GM18951 (cell line): ENCODE data around the gene SCAP.
A peak's percentile ranks its signal among the peaks of the same experiment; 100 is the strongest.
"Not testable (repeated sequence)": the region's sequence is repeated elsewhere in the genome, so short reads cannot be mapped to it uniquely, and the experiment has no call there.

Source experiments
- POLR2A ChIP-seq: IDR thresholded peaks from 4 replicates; pipeline ENCODE4 v1.6.1; 2011; ENCODE audit warnings: mild to moderate bottlenecking; ENCODE audit not compliant: insufficient read length, insufficient read depth; ENCODE audit errors: extremely low read depth
- in situ Hi-C: fragments of 300-500 bp; cut with MboI; formaldehyde crosslinking; loops from one replicate; pipeline ENCODE4 v1.12.0; 2022; ENCODE audit warnings: low sequenced_read_pairs, mixed read lengths, inconsistent platforms; ENCODE audit not compliant: unreplicated experiment

The SCAP gene

GRCh38 chr3:47475570-47476329 is at the start of gene SCAP:
Gene SCAP (minus strand): TSS chr3:47475941. CDS start chr3:47442993, 32,948 bp downstream.
- in situ Hi-C loops: loop anchor here (10.0 kb wide), 1 partner anchor 51 kb away; no protein-coding TSS in a partner anchor

GRCh38 chr3:47523310-47524073 is 47.8 kb upstream of the SCAP start:
- in situ Hi-C loops: loop anchor here (10.0 kb wide), 1 partner anchor 631 kb away; no protein-coding TSS in a partner anchor
- TF ChIP-seq POLR2A: no peak

More at GRCh38 chr3:47475570-47476329, at the start of gene SCAP:
- peak; percentile 74 for TF ChIP-seq POLR2A

DNA sequence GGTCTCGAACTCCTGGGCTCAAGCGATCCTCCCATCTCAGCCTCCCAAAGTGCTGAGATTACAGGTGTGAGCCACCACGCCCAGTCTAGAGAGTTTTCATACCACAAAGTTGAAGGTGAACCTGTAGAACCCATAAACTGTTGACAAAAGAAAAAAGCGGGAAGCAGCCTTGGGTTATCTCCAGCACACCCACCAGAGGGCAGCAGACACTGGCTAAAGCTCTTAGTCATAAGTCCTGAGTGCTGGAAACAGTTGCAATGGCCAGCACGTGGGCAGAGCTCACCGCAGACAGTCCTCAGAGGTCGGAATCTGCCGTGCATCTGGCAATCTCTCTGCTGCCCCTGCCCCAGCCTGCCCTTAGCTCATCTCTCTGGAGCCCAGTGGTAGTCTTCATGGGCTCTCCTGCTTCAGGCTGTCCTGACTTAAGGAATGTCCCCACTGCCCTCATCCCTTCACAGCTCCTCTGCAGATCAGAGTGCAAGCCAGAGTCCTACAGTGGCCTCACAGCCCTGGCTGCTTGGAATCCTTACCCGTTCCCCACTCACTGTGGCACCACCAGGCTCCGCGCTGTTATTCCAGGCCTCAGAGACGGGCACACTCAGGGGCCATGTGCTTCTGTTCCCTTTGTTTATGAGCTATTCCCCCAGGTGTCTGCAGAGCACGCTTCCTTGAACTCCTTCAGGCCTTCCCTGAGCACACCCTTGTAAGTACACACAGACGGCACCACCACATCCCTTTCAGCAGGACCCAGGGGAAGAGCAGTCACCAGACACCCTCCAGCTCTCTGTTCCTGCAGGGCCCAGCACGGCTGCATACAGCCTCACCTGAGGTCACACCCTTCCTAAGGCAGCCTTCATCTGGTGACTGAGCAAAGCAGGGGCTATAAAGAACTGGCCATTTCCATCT is 46.6 kb upstream of the SCAP start:
- TF ChIP-seq POLR2A: no peak
- in situ Hi-C loops: loop anchor here (10.0 kb wide), 1 partner anchor 632 kb away; no protein-coding TSS in a partner anchor

DNA sequence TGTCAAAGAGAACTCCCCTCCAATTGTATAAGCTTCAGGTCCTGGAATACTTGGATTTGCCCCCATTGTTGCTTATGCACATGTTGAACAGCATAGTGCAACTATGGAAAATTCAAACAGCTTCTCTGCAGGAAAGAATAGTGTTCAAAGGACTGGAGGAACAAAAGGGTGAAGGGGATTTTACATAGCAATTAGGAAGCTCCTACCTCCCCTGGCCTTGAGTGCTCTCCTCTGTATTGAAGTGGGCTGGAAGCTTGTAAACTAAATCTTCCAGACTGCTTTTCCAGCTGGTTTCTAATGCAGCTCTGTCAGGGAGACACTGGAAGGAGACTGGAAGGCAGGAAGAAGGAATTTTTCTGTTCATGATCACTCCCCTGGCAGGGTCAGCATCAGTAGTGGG is 45.0 kb upstream of the SCAP start:
- in situ Hi-C loops: loop anchor here (10.0 kb wide), 1 partner anchor 634 kb away; no protein-coding TSS in a partner anchor
- TF ChIP-seq POLR2A: no peak

GRCh38 chr3:47517937-47518336 is 42.2 kb upstream of the SCAP start:
- in situ Hi-C loops: loop anchor here (5.0 kb wide), 1 partner anchor 269 kb away; no protein-coding TSS in a partner anchor
- TF ChIP-seq POLR2A: no peak

- in situ Hi-C loops: loop anchor here (5.0 kb wide), 1 partner anchor 271 kb away; no protein-coding TSS in a partner anchor
- no peak for TF ChIP-seq POLR2A
Measured at GRCh38 chr3:47515864-47516319, 40.2 kb upstream of the SCAP start.

DNA sequence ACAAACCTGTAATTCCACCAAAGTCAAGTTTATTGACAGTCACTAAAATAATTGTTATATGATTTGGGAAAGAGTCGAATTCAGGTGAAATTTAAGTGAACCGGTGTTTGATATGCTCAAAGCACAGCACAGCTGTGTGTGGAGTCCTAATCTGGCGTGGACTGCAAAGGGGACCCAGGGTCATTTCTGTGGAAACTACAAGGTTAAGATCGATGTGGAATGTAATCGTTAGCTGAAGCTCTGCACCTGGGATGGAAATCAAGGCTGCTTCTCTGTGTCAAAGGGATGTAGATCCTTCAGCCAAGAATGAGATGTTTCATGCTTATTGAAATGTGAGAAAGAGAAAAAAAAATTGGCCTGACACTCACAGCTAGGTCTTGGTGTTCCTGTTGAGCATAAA is 39.4 kb upstream of the SCAP start:
- in situ Hi-C loops: loop anchor here (5.0 kb wide), 1 partner anchor 272 kb away; no protein-coding TSS in a partner anchor

GRCh38 chr3:47513125-47513929 is 37.6 kb upstream of the SCAP start, which contains the start of gene ELP6:
Gene ELP6 (minus strand): TSS chr3:47513712. CDS start chr3:47513590, 122 bp downstream.
- peak; percentile 96 for TF ChIP-seq POLR2A
- in situ Hi-C loops: no loop called here

More for the DNA sequence above, 39.4 kb upstream of the SCAP start:
- no peak for TF ChIP-seq POLR2A

DNA sequence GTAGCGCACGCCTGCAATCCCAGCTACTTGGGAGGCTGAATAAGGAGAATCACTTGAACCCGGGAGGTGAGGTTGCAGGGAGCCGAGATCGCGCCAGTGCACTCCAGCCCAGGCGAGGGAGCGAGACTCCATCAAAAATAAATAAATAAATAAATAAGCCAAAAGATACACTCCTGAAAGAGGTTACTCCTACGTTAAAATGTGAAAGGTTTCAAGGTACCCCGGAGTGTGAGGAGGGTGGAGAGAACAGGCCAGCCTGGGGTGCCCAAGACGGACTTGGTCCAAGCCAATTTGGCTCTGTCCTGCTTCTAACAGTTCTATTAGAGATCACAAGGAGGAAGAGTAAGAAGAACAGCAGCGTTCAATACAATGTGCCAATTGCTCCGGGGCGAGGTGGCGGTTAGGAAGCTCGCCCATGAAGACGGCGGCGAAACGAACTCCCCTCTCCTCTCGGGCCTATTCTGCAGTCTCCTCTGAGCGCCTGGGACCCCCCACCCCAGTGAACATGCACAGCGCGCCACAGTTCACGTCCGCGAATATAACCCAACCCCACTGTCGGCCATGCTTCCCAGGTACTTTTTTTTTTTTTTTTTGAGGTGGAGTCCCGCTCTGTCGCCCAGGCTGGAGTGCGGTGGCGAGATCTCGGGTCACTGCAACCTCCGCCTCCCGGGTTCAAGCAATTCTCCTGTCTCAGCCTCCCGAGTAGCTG is 36.8 kb upstream of the SCAP start:
- no peak for TF ChIP-seq POLR2A
- in situ Hi-C loops: no loop called here

- in situ Hi-C loops: not testable (repeated sequence)
Measured at GRCh38 chr3:47505267-47505666, 29.5 kb upstream of the SCAP start.

- TF ChIP-seq POLR2A: no peak
- in situ Hi-C loops: no loop called here
Measured at GRCh38 chr3:47504113-47504512, 28.4 kb upstream of the SCAP start.

- TF ChIP-seq POLR2A: no peak
- in situ Hi-C loops: no loop called here
Measured at GRCh38 chr3:47503033-47503432, 27.3 kb upstream of the SCAP start.
